ENCODE data around the gene PLA2G2F.
"Not testable (repeated sequence)": the region's sequence is repeated elsewhere in the genome, so short reads cannot be mapped to it uniquely, and the experiment has no call there.

Gene PLA2G2F

GRCh38 chr1:20114021-20114648, 25.0 kb upstream of the PLA2G2F start:
- no peak for DNase-seq (ENCODE audit: low spot score)

DNA sequence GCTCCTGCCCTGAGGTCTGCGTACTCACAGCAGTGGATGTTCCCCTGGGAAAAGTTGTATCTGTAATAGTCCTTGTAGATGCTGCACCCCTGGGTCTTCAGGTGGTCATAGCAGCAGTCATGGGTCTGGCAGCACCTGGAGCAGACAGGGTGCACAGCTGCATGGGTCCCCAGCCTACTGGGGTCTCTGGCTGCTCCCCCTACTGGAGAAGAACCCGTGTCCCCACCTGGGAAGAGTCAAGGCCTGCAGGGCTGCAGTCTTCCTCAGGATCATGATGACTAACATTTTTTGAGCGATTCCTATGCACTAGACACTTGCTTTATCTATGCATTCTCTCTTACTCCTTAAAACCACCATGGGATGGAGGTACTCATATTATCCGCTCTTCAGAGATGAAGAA, 23.6 kb upstream of the PLA2G2F start:
- DNase-seq (ENCODE audit: low spot score) = no peak

- DNase-seq (ENCODE audit: low spot score) = no peak
Observed at GRCh38 chr1:20115916-20116315, 23.2 kb upstream of the PLA2G2F start.

GRCh38 chr1:20117236-20117635, 21.9 kb upstream of the PLA2G2F start:
- no peak for DNase-seq (ENCODE audit: low spot score)

GRCh38 chr1:20119347-20119746, 19.8 kb upstream of the PLA2G2F start, which contains the start of gene PLA2G2D:
Gene PLA2G2D (minus strand): TSS chr1:20119536. CDS start chr1:20119498, 38 bp downstream.
- DNase-seq (ENCODE audit: low spot score) = no peak

DNA sequence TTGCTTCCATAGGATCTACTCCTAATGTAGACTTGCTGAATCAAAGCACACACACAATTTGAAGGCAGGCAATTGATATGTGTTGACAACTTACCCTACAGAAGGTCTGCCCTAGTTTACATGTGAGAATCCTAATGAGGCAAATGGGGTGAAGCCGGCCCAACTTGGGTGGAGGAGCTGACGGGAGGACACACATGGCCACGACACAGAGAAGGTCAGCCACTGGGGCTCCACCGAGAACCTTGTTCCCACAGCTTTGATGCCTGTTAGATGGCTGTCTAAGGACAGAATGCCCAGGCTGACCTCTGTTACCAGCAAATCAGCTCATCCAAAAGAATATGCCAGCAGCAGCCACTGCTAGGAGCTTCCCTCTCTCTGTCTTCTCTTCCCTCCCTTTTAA, 18.3 kb upstream of the PLA2G2F start:
- DNase-seq (ENCODE audit: low spot score) = no peak

- no peak for DNase-seq (ENCODE audit: low spot score)
Observed at GRCh38 chr1:20123722-20124455, 15.2 kb upstream of the PLA2G2F start.

DNA sequence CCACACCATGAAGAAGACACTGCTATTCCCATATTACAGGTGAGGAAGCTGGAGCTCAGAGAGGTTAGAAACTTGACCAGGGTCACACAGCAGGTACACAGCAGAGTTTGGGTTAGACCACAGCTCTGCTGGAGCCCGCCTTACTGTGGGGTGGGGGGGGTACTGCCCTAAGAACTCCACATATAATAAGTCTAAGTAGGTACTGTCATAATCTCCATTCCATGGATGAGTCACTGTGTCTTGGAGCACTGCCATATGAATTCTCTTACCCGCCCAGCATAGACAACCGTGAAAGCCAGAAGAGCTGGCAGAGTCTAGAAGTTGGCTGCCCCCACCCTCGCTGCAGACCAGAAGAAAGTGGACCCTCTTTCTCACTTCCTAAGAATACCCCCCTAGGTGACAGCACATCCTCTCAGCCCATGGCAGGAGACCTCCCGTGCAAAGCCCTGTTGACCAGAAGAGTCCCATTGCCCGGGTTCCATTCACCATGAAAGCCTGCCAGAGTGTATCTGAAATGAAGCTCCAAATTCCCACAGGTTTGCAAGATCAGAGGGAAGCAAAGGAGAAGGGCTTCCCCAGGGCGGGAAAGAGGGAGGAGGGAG, 14.6 kb upstream of the PLA2G2F start:
- DNase-seq (ENCODE audit: low spot score) = no peak

- DNase-seq (ENCODE audit: low spot score) = no peak
Observed at GRCh38 chr1:20125100-20125499, 14.0 kb upstream of the PLA2G2F start.

DNA sequence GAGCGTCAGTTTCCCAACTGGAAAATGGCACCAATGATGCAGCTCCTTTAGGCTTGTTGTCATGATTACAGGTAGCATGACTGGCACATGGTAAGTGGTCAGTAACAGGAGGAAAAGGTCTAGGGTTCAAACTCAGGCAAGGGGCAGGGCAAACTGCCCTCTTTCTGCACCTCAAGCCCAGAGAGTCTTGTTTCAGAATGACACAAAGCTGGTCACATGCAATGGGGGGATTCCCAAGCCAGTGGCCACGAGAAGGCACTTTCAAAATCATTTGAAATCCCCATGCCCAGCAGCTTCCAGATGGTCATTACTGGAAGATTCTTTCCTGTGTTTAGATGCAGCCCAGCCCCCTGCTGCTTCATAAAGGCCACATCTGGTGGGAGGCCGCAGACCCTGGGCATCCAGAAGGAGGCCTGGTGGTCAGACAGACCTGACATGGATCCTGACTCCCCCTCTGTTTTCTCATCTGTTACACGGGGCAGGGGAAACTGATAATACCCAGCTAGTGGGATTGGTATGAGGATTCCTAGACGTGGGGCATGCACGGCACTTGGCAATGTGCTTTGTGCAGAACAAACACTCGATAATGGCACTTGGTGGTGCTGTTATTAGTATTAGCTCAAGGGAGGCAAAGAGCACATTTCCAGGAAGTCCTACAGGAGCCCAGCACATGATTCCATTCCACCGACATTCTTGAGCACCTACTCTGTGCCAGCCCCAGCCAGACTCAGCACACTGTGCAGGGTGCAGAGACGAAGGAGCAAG, 12.9 kb upstream of the PLA2G2F start:
- no peak for DNase-seq (ENCODE audit: low spot score)

GRCh38 chr1:20126806-20127440, 12.2 kb upstream of the PLA2G2F start:
- DNase-seq (ENCODE audit: low spot score) = no peak

- DNase-seq (ENCODE audit: low spot score) = not testable (repeated sequence)
Observed at GRCh38 chr1:20130518-20130917, 8.6 kb upstream of the PLA2G2F start.

GRCh38 chr1:20134995-20135394, 4.1 kb upstream of the PLA2G2F start:
- DNase-seq (ENCODE audit: low spot score) = no peak

- no peak for DNase-seq (ENCODE audit: low spot score)
Observed at GRCh38 chr1:20136249-20136648, 2.9 kb upstream of the PLA2G2F start.

- no peak for DNase-seq (ENCODE audit: low spot score)
Observed at GRCh38 chr1:20137055-20137454, 2.1 kb upstream of the PLA2G2F start.

- DNase-seq (ENCODE audit: low spot score) = no peak
Observed at GRCh38 chr1:20137604-20138003, 1.5 kb upstream of the PLA2G2F start.

GRCh38 chr1:20138346-20138745, 777 bp upstream of the PLA2G2F start:
- DNase-seq (ENCODE audit: low spot score) = no peak

DNA sequence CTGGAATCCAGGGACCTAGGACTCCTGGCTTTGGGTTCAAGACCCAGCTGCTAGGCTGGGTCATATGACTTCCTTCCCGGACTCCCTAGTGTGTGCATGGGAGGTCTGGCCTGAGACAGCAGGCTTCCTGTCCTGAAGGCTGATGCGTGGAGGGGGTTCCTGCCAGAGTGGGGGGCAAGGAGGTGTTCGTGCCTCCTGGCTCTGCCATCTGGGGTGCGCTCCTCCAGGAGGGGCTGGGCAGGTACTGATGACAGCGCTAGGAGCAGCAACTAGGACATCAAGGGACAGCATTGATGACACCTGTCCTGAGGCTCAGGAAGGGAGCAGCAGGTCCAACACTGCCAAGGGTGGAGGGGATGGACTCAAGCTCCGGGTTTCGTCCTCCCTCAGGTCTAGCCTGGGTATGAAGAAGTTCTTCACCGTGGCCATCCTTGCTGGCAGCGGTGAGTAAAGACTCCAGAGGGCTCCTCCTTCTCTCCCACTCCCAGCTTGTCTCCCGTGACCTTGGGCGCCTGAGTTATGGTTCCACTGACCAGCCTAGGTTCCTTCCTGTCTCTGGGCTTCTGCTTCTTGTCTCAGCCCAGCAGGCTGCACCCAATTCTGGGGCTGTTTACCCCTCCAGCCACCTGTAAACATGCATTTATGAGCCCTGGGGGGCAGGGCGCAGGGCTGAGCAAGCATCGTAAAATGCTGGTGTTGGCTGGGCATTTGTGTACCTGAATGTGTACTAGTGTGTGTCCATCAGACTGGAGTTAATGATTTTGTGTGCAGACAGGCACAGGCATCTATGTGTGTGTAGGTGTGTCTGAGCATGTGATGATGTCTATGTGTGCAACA, 871 bp downstream of the PLA2G2F start:
- no peak for DNase-seq (ENCODE audit: low spot score)

- DNase-seq (ENCODE audit: low spot score) = no peak
Observed at GRCh38 chr1:20141001-20141400, 1.9 kb downstream of the PLA2G2F start.

- no peak for DNase-seq (ENCODE audit: low spot score)
Observed at GRCh38 chr1:20141466-20141865, 2.3 kb downstream of the PLA2G2F start.

Data from ecto neural progenitor cell (in vitro differentiated cells).